PFSK-1 (cell line): Measurements from ENCODE around the gene USHBP1.

Experiments
- FOXP2 ChIP-seq: optimal IDR thresholded peaks from 2 replicates; pipeline ENCODE3; 2011; ENCODE audit warnings: borderline replicate concordance, control low read depth, inconsistent platforms; ENCODE audit not compliant: insufficient read depth; ENCODE audit errors: extremely low read length, extremely low read depth
- POLR2AphosphoS5 ChIP-seq: IDR thresholded peaks from 2 replicates; pipeline ENCODE4 v1.6.1; 2012; ENCODE audit warnings: low read depth, mild to moderate bottlenecking, control low read depth, low read length, moderate library complexity
- REST ChIP-seq, 2 experiments: IDR thresholded peaks; 2 replicates each; pipeline versions ENCODE4 v1.6.1 to v1.8.0; 2011 to 2012; ENCODE audit warnings: low read depth in 2 of 2, low read length in 2 of 2, control low read depth in 1 of 2, inconsistent platforms in 1 of 2, mild to moderate bottlenecking in 1 of 2, moderate library complexity in 1 of 2; ENCODE audit not compliant: insufficient read depth in 1 of 2
- TAF1 ChIP-seq: IDR thresholded peaks from 2 replicates; pipeline ENCODE4 v1.6.1; 2012; ENCODE audit warnings: low read length, control low read depth, borderline replicate concordance; ENCODE audit not compliant: insufficient read depth

DNA sequence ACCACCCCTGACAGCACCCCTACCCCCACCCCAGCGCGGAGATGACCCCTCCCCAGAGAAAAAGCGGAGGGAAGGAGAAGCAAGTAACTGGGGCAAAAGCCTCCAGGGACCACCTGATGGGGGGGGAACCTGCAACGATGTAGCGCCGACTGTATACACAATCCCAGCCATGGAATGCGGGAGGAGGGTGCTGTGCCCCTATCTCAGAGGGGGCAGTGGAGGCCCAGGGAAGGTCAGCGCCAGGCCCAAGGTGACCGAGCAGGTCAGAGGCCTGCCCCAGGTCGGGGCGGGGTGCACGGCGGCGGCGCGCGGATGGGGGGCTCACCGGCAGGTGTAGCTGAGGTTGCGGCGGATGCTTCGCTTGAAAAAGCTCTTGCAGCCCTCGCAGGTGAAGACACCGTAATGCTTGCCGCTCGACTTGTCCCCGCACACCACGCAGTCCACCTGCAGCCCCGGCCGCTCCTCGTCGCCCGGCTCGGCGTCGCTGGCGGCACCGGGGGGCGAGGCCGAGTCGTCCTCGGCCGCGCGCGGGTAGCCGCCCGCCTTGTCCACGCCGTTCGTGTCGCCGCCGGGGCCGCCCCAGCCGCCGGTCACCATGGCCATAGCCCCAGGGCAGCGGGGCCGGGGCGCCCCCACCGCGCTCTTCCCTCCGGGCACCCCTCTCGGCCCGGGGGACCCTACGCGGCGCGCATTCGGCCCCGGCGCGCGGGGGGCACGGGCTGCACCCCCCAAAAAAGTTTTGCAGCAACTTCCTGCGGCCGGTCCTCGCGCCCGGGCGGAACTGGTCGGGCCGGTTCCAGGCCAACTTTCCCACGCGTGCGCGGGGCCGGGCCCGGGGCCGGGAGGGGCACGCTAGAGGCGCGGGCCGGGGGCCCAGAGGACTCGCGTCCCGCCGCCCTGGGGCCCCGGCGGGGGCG lies 19.7 kb downstream of the USHBP1 start:
- TF ChIP-seq POLR2AphosphoS5 (no peak), FOXP2 (no peak), TAF1 (no peak), REST (IDR thresholded peaks at IDR 0.05; ENCODE audit: insufficient read depth in 1 of 2, low read depth in 2 of 2, low read length in 2 of 2) (no peak)
